Esophagus muscularis mucosa (tissue), 4 donors: Measurements from ENCODE around the gene KRTAP9-1. TPM values are rescaled to one million over a fixed set of nuclear protein-coding genes. Genes with fewer than 3 reads are reported as not detected.
"Not testable (repeated sequence)": the region's sequence is repeated elsewhere in the genome, so short reads cannot be mapped to it uniquely, and the experiment has no call there.

Source experiments
- DNase-seq: peaks from one replicate; pipeline ENCODE4 v3.0.0-alpha.2; 2017; ENCODE audit errors: extremely low spot score
- H3K27ac ChIP-seq, 4 donors: fragments of 200-600 bp; sonication (generic); replicated peaks in 1 of 4; 1 replicate in 3 of 4; 2 replicates in 1 of 4; pipeline ENCODE4 v1.5.1; 2016 to 2019; ENCODE audit warnings: mild to moderate bottlenecking in 1 of 4
- H3K27me3 ChIP-seq, 4 donors: fragments of 200-600 bp; sonication (generic); one replicate each; pipeline versions ENCODE4 v1.5.1 to v1.6.0; 2016 to 2019
- H3K36me3 ChIP-seq, 4 donors: fragments of 200-600 bp; sonication (generic); one replicate each; pipeline ENCODE4 v1.5.1; 2016 to 2019
- H3K4me1 ChIP-seq, 4 donors: fragments of 200-600 bp; sonication (generic); one replicate each; pipeline ENCODE4 v1.5.1; 2016 to 2019
- H3K4me3 ChIP-seq, 4 donors: fragments of 200-600 bp; sonication (generic); 1 replicate in 2 of 4; 2 replicates in 2 of 4; pipeline ENCODE4 v1.5.1; 2016 to 2019; ENCODE audit warnings: mild to moderate bottlenecking in 4 of 4, moderate library complexity in 1 of 4
- H3K9me3 ChIP-seq, 4 donors: fragments of 200-600 bp; sonication (generic); 1 replicate in 3 of 4; 2 replicates in 1 of 4; pipeline ENCODE4 v1.5.1; 2016 to 2019
- CTCF ChIP-seq, 3 experiments: fragments of 200-600 bp in 2 of 3; fragments of 450-650 bp in 1 of 3; sonication (generic) in 2 of 3; IDR thresholded peaks; one replicate each; pipeline ENCODE4 v1.5.1; 2017 to 2019; ENCODE audit warnings: antibody characterized with exemption in 3 of 3, mild to moderate bottlenecking in 2 of 3, moderate library complexity in 1 of 3
- EP300 ChIP-seq: sonication (generic); formaldehyde crosslinking; IDR thresholded peaks from one replicate; pipeline ENCODE4 v1.6.1; 2017; ENCODE audit warnings: antibody characterized with exemption
- POLR2A ChIP-seq: fragments of 450-650 bp; IDR thresholded peaks from one replicate; pipeline ENCODE4 v1.6.1; 2017; ENCODE audit warnings: antibody characterized with exemption, moderate library complexity, mild to moderate bottlenecking, low read depth
- POLR2AphosphoS5 ChIP-seq, 2 donors: sonication (generic); formaldehyde crosslinking; IDR thresholded peaks; one replicate each; pipeline ENCODE4 v1.6.1; 2017; ENCODE audit warnings: antibody characterized with exemption in 2 of 2
- WGBS: methylation state at CpG from one replicate; pipeline ENCODE4 v1.1.5; 2018; 5-methylcytosine and 5-hydroxymethylcytosine counted together
- intact Hi-C: fragments of 100-400 bp; cut with DNase I; formaldehyde crosslinking; loops from one replicate; pipeline ENCODE4 v1.15.1; 2023
- total RNA-seq, 4 donors: library from RNA; depleted of rRNA; stranded (reverse); fragments of >200 nt; gene quantifications; one replicate each; pipeline versions ENCODE4 v1.1.0 to v1.2.1, GENCODE V29; 2016

Gene KRTAP9-1
- total RNA-seq, 4 donors from 2014 or later: not detected

- Histone ChIP-seq H3K27ac (no peak overlapping the region), H3K9me3 (no peaks in the 10 kb centered on the region), H3K4me1 (no peaks in the 10 kb centered on the region), H3K36me3 (no peaks in the 10 kb centered on the region), H3K27me3 (peaks cover 0 to 19% (median 0%) of the 10 kb centered on the region in 4 donors), H3K4me3 (no peak overlapping the region)
- WGBS: 36% methylated on average over 2 of the region's 2 CpGs
- no peak for DNase-seq
- TF ChIP-seq CTCF (IDR thresholded peaks at IDR 0.05) (no peak), POLR2AphosphoS5 (IDR thresholded peaks at IDR 0.05) (no peak), POLR2A (no peak), EP300 (no peak)
- intact Hi-C loops: no loop called here
These were observed 35.8 kb upstream of the KRTAP9-1 start for GRCh38 chr17:41153856-41154255.

DNA sequence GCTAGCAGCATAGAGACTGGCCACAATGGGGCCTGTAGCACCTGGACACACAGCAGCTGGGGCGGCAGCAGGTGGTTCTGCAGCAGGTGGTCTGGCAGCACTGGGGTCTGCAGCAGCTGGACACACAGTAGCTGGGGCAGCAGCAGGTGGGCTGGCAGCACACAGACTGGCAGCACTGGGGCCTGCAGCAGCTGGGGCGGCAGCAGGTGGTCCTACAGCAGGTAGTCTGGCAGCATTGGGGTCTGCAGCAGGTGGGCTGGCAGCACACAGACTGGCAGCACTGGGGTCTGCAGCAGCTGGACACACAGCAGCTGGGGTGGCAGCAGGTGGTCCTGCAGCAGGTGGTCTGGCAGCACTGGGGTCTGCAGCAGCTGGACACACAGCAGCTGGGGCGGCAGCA, 29.5 kb upstream of the KRTAP9-1 start:
- WGBS: 85% methylated on average over 3 of the region's 3 CpGs
- DNase-seq, H3K27ac ChIP-seq, H3K4me3 ChIP-seq, H3K36me3 ChIP-seq, H3K9me3 ChIP-seq, H3K4me1 ChIP-seq, intact Hi-C loops: not testable (repeated sequence)
- peaks cover 0 to 42% (median 2%) of the 10 kb centered on the region in 4 donors for H3K27me3 ChIP-seq

DNA sequence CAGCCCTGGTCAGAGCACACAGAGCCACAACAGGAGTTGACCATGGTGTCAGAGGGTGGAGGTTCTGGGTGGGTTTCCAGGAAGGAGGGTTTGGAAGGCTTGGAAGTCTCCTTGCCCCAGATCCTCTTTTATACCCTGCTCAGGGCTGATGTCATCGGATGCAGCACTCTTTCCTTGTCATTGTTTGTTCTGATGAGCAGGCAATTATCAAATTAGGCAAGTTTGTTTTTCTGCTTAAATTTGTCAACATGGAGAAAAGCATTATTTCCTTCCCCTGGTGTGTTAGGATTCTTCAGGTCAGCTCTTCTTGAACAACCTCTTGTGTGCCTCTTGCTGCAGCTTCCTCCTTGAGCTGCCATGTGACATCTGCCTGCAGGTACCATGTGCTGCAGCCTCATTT, 29.0 kb upstream of the KRTAP9-1 start, which contains the start of gene KRTAP4-4:
TSS of gene KRTAP4-4 (minus strand) at position 101 of the 400 bp plus-strand sequence. CDS start at position 44, 57 bp downstream.
- H3K36me3 ChIP-seq: no peaks in the 10 kb centered on the region
- H3K9me3 ChIP-seq: no peaks in the 10 kb centered on the region
- no peak for DNase-seq
- TF ChIP-seq CTCF (IDR thresholded peaks at IDR 0.05) (no peak), POLR2AphosphoS5 (IDR thresholded peaks at IDR 0.05) (no peak), POLR2A (no peak), EP300 (no peak)
- H3K27ac ChIP-seq: no peak within 1 kb of the TSS
- 100% methylated on average over 1 of the region's 1 CpG for WGBS
- H3K4me3 ChIP-seq: no peak within 1 kb of the TSS
- intact Hi-C loops: no loop called here
- H3K4me1 ChIP-seq: no peaks in the 10 kb centered on the region
- H3K27me3 ChIP-seq: peaks cover 0 to 41% (median 2%) of the 10 kb centered on the region in 4 donors

DNA sequence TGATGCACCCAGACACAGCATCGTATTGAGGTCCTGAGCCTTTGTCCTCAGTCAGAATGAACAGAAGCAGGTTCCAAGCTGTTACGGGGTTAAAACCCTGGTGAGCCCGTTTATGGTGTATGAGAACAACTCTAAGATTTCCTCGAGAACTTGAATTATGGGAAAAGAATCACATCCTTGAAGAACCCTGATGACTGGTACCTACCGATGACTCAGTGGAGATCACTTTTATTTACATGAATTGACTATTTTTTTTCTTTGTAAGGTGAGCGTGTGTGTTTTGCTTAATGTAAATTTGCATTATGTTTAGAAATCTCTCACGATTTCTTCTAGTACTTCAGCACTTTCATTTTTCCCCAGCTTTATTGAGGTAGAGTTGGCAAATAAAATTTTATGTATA, 25.9 kb upstream of the KRTAP9-1 start:
- Histone ChIP-seq H3K27me3 (peaks cover 0 to 26% (median 2%) of the 10 kb centered on the region in 4 donors), H3K9me3 (no peaks in the 10 kb centered on the region), H3K36me3 (no peaks in the 10 kb centered on the region), H3K4me1 (no peaks in the 10 kb centered on the region), H3K27ac (no peak overlapping the region), H3K4me3 (no peak overlapping the region)
- no peak for TF ChIP-seq POLR2AphosphoS5 (IDR thresholded peaks at IDR 0.05)
- no peak for TF ChIP-seq CTCF (IDR thresholded peaks at IDR 0.05)
- no peak for TF ChIP-seq EP300
- TF ChIP-seq POLR2A: no peak
- intact Hi-C loops: no loop called here
- no peak for DNase-seq
- 68% methylated on average over 7 of the region's 7 CpGs for WGBS

DNA sequence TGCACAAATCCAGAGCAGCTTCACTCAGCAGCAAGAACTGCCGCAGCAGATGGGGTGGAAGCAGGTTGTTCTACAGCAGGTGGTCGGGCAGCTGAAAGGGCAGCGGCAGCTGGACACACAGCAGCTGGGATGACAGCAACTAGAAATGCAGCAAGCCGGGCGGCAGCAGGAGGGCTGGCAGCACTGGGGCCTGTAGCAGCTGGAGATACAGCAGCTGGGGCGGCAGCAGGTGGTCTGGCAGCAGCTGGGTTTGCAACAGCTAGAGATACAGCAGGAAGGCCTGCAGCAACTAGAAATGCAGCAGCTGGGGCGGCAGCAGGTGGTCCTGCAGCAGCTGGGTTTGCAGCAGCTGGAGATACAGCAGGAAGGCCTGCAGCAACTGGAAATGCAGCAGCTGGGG, 22.1 kb upstream of the KRTAP9-1 start:
- no peaks in the 10 kb centered on the region for H3K9me3 ChIP-seq
- no peak overlapping the region for H3K4me3 ChIP-seq
- intact Hi-C loops: no loop called here
- H3K4me1 ChIP-seq: no peaks in the 10 kb centered on the region
- peaks cover 0 to 9% (median 0%) of the 10 kb centered on the region in 4 donors for H3K27me3 ChIP-seq
- WGBS: 85% methylated on average over 6 of the region's 7 CpGs
- H3K36me3 ChIP-seq: no peaks in the 10 kb centered on the region
- H3K27ac ChIP-seq: no peak overlapping the region
- TF ChIP-seq EP300 (no peak), CTCF (IDR thresholded peaks at IDR 0.05) (no peak), POLR2AphosphoS5 (IDR thresholded peaks at IDR 0.05) (no peak), POLR2A (no peak)
- DNase-seq: no peak
